Measurements from ENCODE around the gene WNT9A. TPM values are rescaled to one million over a fixed set of nuclear protein-coding genes. Genes with fewer than 3 reads are reported as not detected.

WNT9A gene
- total RNA-seq, 2 experiments from 2014 or later: 0.32 to 0.40 TPM

GRCh38 chr1:227901906-227902640 is 45.7 kb downstream of the WNT9A start:
- Mint-ChIP-seq H3K4me3 (no peak overlapping the region), H3K9me3 (no peaks in the 10 kb centered on the region), H3K27ac (peak overlapping the region; percentile 56), H3K4me1 (no peaks in the 10 kb centered on the region), H3K27me3 (no peaks in the 10 kb centered on the region), H3K36me3 (ENCODE audit: low read depth) (no peaks in the 10 kb centered on the region)
- ChIA-PET CTCF (no interaction called here), POLR2A (no interaction called here)
- DNase-seq: no peak

GRCh38 chr1:227901239-227901905 is 46.4 kb downstream of the WNT9A start:
- Mint-ChIP-seq H3K27ac (peak overlapping the region; percentile 56), H3K9me3 (no peaks in the 10 kb centered on the region), H3K4me3 (no peak overlapping the region), H3K27me3 (no peaks in the 10 kb centered on the region), H3K36me3 (ENCODE audit: low read depth) (no peaks in the 10 kb centered on the region), H3K4me1 (no peaks in the 10 kb centered on the region)
- DNase-seq: no peak
- ChIA-PET CTCF (interaction anchor here (1.0 kb wide), 1 partner anchor 140 kb away, joined by 3 read pairs; no protein-coding TSS in a partner anchor), POLR2A (no interaction called here)

- Mint-ChIP-seq H3K36me3 (ENCODE audit: low read depth) (no peaks in the 10 kb centered on the region), H3K27ac (no peak overlapping the region), H3K27me3 (no peaks in the 10 kb centered on the region), H3K4me1 (no peaks in the 10 kb centered on the region), H3K9me3 (no peaks in the 10 kb centered on the region), H3K4me3 (no peak overlapping the region)
- ChIA-PET CTCF (interaction anchor here (1.0 kb wide), 1 partner anchor 139 kb away, joined by 3 read pairs; no protein-coding TSS in a partner anchor), POLR2A (no interaction called here)
- no peak for DNase-seq
Observed at GRCh38 chr1:227900571-227901051, 47.1 kb downstream of the WNT9A start.

GRCh38 chr1:227899820-227900449 is 47.8 kb downstream of the WNT9A start:
- no peak overlapping the region for H3K27ac Mint-ChIP-seq
- POLR2A ChIA-PET: no interaction called here
- no peak for DNase-seq
- H3K36me3 Mint-ChIP-seq (ENCODE audit: low read depth): no peaks in the 10 kb centered on the region
- H3K9me3 Mint-ChIP-seq: no peaks in the 10 kb centered on the region
- CTCF ChIA-PET: no interaction called here
- no peaks in the 10 kb centered on the region for H3K4me1 Mint-ChIP-seq
- H3K4me3 Mint-ChIP-seq: no peak overlapping the region
- no peaks in the 10 kb centered on the region for H3K27me3 Mint-ChIP-seq

GRCh38 chr1:227899141-227899819 is 48.5 kb downstream of the WNT9A start:
- H3K4me1 Mint-ChIP-seq: no peaks in the 10 kb centered on the region
- CTCF ChIA-PET: no interaction called here
- no peaks in the 10 kb centered on the region for H3K27me3 Mint-ChIP-seq
- peak overlapping the region; percentile 58 for H3K27ac Mint-ChIP-seq
- POLR2A ChIA-PET: no interaction called here
- no peaks in the 10 kb centered on the region for H3K9me3 Mint-ChIP-seq
- no peak for DNase-seq
- no peaks in the 10 kb centered on the region for H3K36me3 Mint-ChIP-seq (ENCODE audit: low read depth)
- H3K4me3 Mint-ChIP-seq: no peak overlapping the region

- H3K4me1 Mint-ChIP-seq: no peaks in the 10 kb centered on the region
- CTCF ChIA-PET: no interaction called here
- H3K9me3 Mint-ChIP-seq: no peaks in the 10 kb centered on the region
- H3K27ac Mint-ChIP-seq: peak overlapping the region; percentile 54
- DNase-seq: peak; percentile 5
- H3K4me3 Mint-ChIP-seq: no peak overlapping the region
- no peaks in the 10 kb centered on the region for H3K36me3 Mint-ChIP-seq (ENCODE audit: low read depth)
- no peaks in the 10 kb centered on the region for H3K27me3 Mint-ChIP-seq
- POLR2A ChIA-PET: no interaction called here
Observed at GRCh38 chr1:227898502-227899140, 49.1 kb downstream of the WNT9A start.

- DNase-seq: no peak
- CTCF ChIA-PET: no interaction called here
- H3K9me3 Mint-ChIP-seq: no peaks in the 10 kb centered on the region
Observed at GRCh38 chr1:227897704-227898438, 49.9 kb downstream of the WNT9A start.

GRCh38 chr1:227896710-227897655 is 50.7 kb downstream of the WNT9A start:
- POLR2A ChIA-PET: no interaction called here
- CTCF ChIA-PET: interaction anchor here (0.9 kb wide), 1 partner anchor 12 kb away, joined by 3 read pairs; no protein-coding TSS in a partner anchor
- Mint-ChIP-seq H3K27me3 (no peaks in the 10 kb centered on the region), H3K9me3 (no peaks in the 10 kb centered on the region), H3K4me3 (no peak overlapping the region), H3K27ac (no peak overlapping the region), H3K4me1 (no peaks in the 10 kb centered on the region), H3K36me3 (ENCODE audit: low read depth) (no peaks in the 10 kb centered on the region)
- no peak for DNase-seq

More at GRCh38 chr1:227897704-227898438, 49.9 kb downstream of the WNT9A start:
- POLR2A ChIA-PET: no interaction called here
- H3K4me3 Mint-ChIP-seq: no peak overlapping the region
- H3K36me3 Mint-ChIP-seq (ENCODE audit: low read depth): no peaks in the 10 kb centered on the region
- H3K27me3 Mint-ChIP-seq: no peaks in the 10 kb centered on the region
- no peaks in the 10 kb centered on the region for H3K4me1 Mint-ChIP-seq
- no peak overlapping the region for H3K27ac Mint-ChIP-seq

- Mint-ChIP-seq H3K4me1 (no peaks in the 10 kb centered on the region), H3K27ac (no peak overlapping the region), H3K4me3 (no peak overlapping the region), H3K36me3 (ENCODE audit: low read depth) (no peaks in the 10 kb centered on the region), H3K27me3 (no peaks in the 10 kb centered on the region), H3K9me3 (no peaks in the 10 kb centered on the region)
- POLR2A ChIA-PET: no interaction called here
- CTCF ChIA-PET: interaction anchor here (0.9 kb wide), 1 partner anchor 11 kb away, joined by 3 read pairs; no protein-coding TSS in a partner anchor
- DNase-seq: no peak
Observed at GRCh38 chr1:227895828-227896685, 51.7 kb downstream of the WNT9A start.

- no peaks in the 10 kb centered on the region for H3K36me3 Mint-ChIP-seq (ENCODE audit: low read depth)
- H3K9me3 Mint-ChIP-seq: no peaks in the 10 kb centered on the region
- peaks cover 2% of the 10 kb centered on the region for H3K4me1 Mint-ChIP-seq
- no peak overlapping the region for H3K4me3 Mint-ChIP-seq
- ChIA-PET POLR2A (no interaction called here), CTCF (no interaction called here)
- no peaks in the 10 kb centered on the region for H3K27me3 Mint-ChIP-seq
- peak; percentile 4 for DNase-seq
- peak overlapping the region; percentile 50 for H3K27ac Mint-ChIP-seq
Observed at GRCh38 chr1:227894831-227895451, 52.8 kb downstream of the WNT9A start.
